Stomach (tissue), 4 donors: Measurements from ENCODE around the gene MYBPC2.

Source experiments
- EP300 ChIP-seq: sonication (generic); formaldehyde crosslinking; IDR thresholded peaks from one replicate; pipeline ENCODE4 v1.6.1; 2017; ENCODE audit warnings: antibody characterized with exemption
- TF ChIP-seq, protein P1 (sequence below), 7 experiments: fragments of 450-650 bp in 4 of 7; fragments of 200-600 bp in 3 of 7; sonication (generic) in 3 of 7; IDR thresholded peaks; one replicate each; pipeline ENCODE4 v1.5.1; 2016 to 2019; ENCODE audit warnings: antibody characterized with exemption in 7 of 7, control low read depth in 2 of 7, mild to moderate bottlenecking in 1 of 7

DNA sequence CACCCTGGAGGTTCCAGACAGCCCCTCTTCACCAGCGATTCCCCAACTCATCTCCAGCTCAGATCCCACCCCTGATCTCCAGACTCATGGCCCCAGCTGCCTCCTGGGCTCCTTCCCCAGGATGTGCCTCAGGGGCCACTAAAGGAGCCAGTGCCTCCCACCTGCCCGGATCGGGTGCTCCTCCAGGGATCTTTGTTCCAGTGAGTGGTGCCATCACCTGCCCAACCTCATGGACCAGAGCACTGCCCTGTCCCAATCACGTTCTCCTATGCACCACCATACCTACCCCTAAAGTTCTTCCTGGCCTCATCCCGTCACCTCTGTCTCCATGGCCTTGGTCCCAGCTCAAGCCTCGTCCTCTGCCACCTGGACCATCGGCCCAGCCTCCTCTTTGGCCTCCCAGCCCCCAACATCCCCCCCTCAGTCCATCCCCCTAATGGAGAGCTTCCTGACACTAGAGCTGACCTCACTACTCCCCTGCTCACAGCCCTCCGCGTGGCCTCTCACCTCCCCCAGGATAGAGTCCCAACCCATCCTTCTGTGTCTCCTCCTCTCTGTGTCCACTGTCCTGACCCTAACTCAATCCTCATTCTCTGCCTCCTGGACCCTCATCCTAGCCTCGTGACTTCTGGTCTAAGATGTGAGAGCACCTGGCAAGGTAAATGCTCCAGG lies 52.7 kb downstream of the MYBPC2 start:
- TF ChIP-seq, protein P1, sequence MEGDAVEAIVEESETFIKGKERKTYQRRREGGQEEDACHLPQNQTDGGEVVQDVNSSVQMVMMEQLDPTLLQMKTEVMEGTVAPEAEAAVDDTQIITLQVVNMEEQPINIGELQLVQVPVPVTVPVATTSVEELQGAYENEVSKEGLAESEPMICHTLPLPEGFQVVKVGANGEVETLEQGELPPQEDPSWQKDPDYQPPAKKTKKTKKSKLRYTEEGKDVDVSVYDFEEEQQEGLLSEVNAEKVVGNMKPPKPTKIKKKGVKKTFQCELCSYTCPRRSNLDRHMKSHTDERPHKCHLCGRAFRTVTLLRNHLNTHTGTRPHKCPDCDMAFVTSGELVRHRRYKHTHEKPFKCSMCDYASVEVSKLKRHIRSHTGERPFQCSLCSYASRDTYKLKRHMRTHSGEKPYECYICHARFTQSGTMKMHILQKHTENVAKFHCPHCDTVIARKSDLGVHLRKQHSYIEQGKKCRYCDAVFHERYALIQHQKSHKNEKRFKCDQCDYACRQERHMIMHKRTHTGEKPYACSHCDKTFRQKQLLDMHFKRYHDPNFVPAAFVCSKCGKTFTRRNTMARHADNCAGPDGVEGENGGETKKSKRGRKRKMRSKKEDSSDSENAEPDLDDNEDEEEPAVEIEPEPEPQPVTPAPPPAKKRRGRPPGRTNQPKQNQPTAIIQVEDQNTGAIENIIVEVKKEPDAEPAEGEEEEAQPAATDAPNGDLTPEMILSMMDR (IDR thresholded peaks at IDR 0.05): no peak
- TF ChIP-seq EP300: no peak
